Body of pancreas (tissue), 4 donors: ENCODE results near the gene SAG. TPM values are rescaled to one million over a fixed set of nuclear protein-coding genes. Genes with fewer than 3 reads are reported as not detected.
A peak's percentile ranks its signal among the peaks of the same experiment; 100 is the strongest.

ENCODE experiments used
- ATAC-seq: fragments of 150-250 bp; one replicate; pipeline ENCODE4 v1.9.1; 2016
- DNase-seq, 4 donors: peaks; one replicate each; pipeline ENCODE4 v3.0.0-alpha.2; 2019
- H3K27ac ChIP-seq, 4 donors: fragments of 200-600 bp; sonication (generic); 1 replicate in 3 of 4; 2 replicates in 1 of 4; pipeline versions ENCODE4 v1.5.1 to v1.6.1; 2016 to 2019; ENCODE audit warnings: mild to moderate bottlenecking in 1 of 4, mixed read lengths in 1 of 4, moderate library complexity in 1 of 4
- H3K27me3 ChIP-seq, 2 donors: fragments of 200-600 bp; sonication (generic); one replicate each; pipeline ENCODE4 v1.6.0; 2016; ENCODE audit warnings: mild to moderate bottlenecking in 1 of 2
- H3K36me3 ChIP-seq, 2 donors: fragments of 200-600 bp; sonication (generic); replicated peaks in 1 of 2; 2 replicates each; pipeline ENCODE4 v1.5.1; 2016; ENCODE audit warnings: low read depth in 2 of 2; ENCODE audit not compliant: insufficient read depth in 1 of 2
- H3K4me1 ChIP-seq: fragments of 200-600 bp; sonication (generic); one replicate; pipeline ENCODE4 v1.6.0; 2016
- H3K4me3 ChIP-seq, 2 donors: fragments of 200-600 bp; sonication (generic); 1 replicate in 1 of 2; 2 replicates in 1 of 2; pipeline ENCODE4 v1.5.1; 2016 to 2019
- H3K9me3 ChIP-seq, 3 donors: fragments of 200-600 bp; sonication (generic); 1 replicate in 2 of 3; 2 replicates in 1 of 3; pipeline ENCODE4 v1.5.1; 2016
- CTCF ChIP-seq, 7 experiments: fragments of 450-650 bp in 4 of 7; fragments of 200-600 bp in 3 of 7; sonication (generic) in 3 of 7; IDR thresholded peaks; one replicate each; pipeline ENCODE4 v1.5.1; 2016 to 2019; ENCODE audit warnings: antibody characterized with exemption in 7 of 7
- POLR2A ChIP-seq, 3 donors: fragments of 450-650 bp; IDR thresholded peaks; one replicate each; pipeline ENCODE4 v1.6.1; 2016; ENCODE audit warnings: antibody characterized with exemption in 3 of 3, mild to moderate bottlenecking in 2 of 3
- WGBS, 2 donors: methylation state at CpG; one replicate each; pipeline ENCODE4 v1.1.5; 2017; 5-methylcytosine and 5-hydroxymethylcytosine counted together
- intact Hi-C: fragments of 100-400 bp; cut with DNase I; formaldehyde crosslinking; loops from one replicate; pipeline ENCODE4 v1.15.1; 2023
- total RNA-seq, 2 donors: library from RNA; depleted of rRNA; stranded (reverse); fragments of >200 nt; gene quantifications; one replicate each; pipeline ENCODE4 v1.1.0, GENCODE V29; 2016

SAG gene
- total RNA-seq, 2 donors from 2014 or later, result not detected

GRCh38 chr2:233384811-233385488 is 77.3 kb downstream of the SAG start:
- TF ChIP-seq CTCF (IDR thresholded peaks at IDR 0.05) (no peak), POLR2A (IDR thresholded peaks at IDR 0.05) (no peak)
- no peak overlapping the region for H3K4me3 ChIP-seq
- H3K4me1 ChIP-seq, result peaks cover 19% of the 10 kb centered on the region
- H3K9me3 ChIP-seq, result no peaks in the 10 kb centered on the region
- 84 to 91% methylated on average over 9 to 12 of the region's 12 CpGs for WGBS, 2 donors
- intact Hi-C loops, result no loop called here
- no peak overlapping the region for H3K27ac ChIP-seq
- ATAC-seq (no peak), DNase-seq (no peak)
- H3K27me3 ChIP-seq, result no peaks in the 10 kb centered on the region
- no peaks in the 10 kb centered on the region for H3K36me3 ChIP-seq

- Histone ChIP-seq H3K27me3 (no peaks in the 10 kb centered on the region), H3K4me3 (no peak overlapping the region), H3K27ac (no peak overlapping the region), H3K4me1 (peaks cover 19% of the 10 kb centered on the region), H3K36me3 (no peaks in the 10 kb centered on the region), H3K9me3 (no peaks in the 10 kb centered on the region)
- TF ChIP-seq POLR2A (IDR thresholded peaks at IDR 0.05) (no peak), CTCF (IDR thresholded peaks at IDR 0.05) (no peak)
- ATAC-seq (no peak), DNase-seq (no peak)
- WGBS, 2 donors, result 79 to 84% methylated on average over 14 of the region's 14 CpGs
- intact Hi-C loops, result no loop called here
Measured at GRCh38 chr2:233385489-233386044, 78.0 kb downstream of the SAG start.

GRCh38 chr2:233386382-233387041 is 78.9 kb downstream of the SAG start:
- Histone ChIP-seq H3K9me3 (no peaks in the 10 kb centered on the region), H3K27me3 (no peaks in the 10 kb centered on the region), H3K4me3 (no peak overlapping the region), H3K36me3 (no peaks in the 10 kb centered on the region), H3K4me1 (peaks cover 13% of the 10 kb centered on the region), H3K27ac (peak overlapping the region in 1 of 4 donors; percentile 31)
- WGBS, 2 donors, result 83 to 90% methylated on average over 13 of the region's 13 CpGs
- DNase-seq, result no peak
- intact Hi-C loops, result no loop called here
- TF ChIP-seq POLR2A (IDR thresholded peaks at IDR 0.05), result no peak
- no peak for TF ChIP-seq CTCF (IDR thresholded peaks at IDR 0.05)
- ATAC-seq, result no peak

- 94% methylated on average over 13 of the region's 13 CpGs for WGBS, 2 donors
- Histone ChIP-seq H3K27me3 (no peaks in the 10 kb centered on the region), H3K36me3 (no peaks in the 10 kb centered on the region), H3K4me1 (peaks cover 13% of the 10 kb centered on the region), H3K27ac (peak overlapping the region in 3 of 4 donors; percentile 31 to 59 (median 52)), H3K9me3 (no peaks in the 10 kb centered on the region), H3K4me3 (no peak overlapping the region)
- ATAC-seq, result no peak
- intact Hi-C loops, result no loop called here
- TF ChIP-seq CTCF (IDR thresholded peaks at IDR 0.05), result no peak
- DNase-seq, result no peak
Measured at GRCh38 chr2:233387225-233387624, 79.6 kb downstream of the SAG start.
